Activated CD8-positive, alpha-beta memory T cell treated with anti-CD3 and anti-CD28 coated beads for 4 hours (primary cell): ENCODE measurements around the gene ACAT2.
"Not testable (repeated sequence)": the region's sequence is repeated elsewhere in the genome, so short reads cannot be mapped to it uniquely, and the experiment has no call there.

Source experiments
- DNase-seq, 2 donors: peaks; one replicate each; pipeline ENCODE4 v3.0.0-alpha.2; 2020; ENCODE audit warnings: low read depth in 2 of 2

Gene ACAT2

DNA sequence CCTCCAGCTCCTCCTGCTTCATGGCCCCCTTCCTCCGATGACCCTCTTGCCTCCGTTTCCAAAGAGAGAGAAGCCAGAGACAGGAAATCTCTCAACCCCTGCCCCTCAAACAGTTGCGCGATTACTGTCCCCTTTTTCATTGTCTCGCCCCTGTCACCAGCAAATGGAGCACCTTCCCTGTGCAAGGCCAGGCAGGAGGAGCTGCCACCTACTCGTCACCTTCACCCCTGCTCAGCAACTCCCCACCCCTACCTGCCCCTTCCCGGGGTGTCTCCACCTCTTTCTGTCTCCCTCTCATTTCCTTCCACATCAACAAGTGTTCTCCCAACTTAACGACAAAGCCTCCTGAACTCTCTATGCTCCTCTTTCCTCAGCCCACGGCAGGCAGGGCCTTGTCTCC lies 51.9 kb downstream of the ACAT2 start:
- DNase-seq = no peak

- no peak for DNase-seq
Measured at GRCh38 chr6:159815410-159815809, 53.6 kb downstream of the ACAT2 start.

DNA sequence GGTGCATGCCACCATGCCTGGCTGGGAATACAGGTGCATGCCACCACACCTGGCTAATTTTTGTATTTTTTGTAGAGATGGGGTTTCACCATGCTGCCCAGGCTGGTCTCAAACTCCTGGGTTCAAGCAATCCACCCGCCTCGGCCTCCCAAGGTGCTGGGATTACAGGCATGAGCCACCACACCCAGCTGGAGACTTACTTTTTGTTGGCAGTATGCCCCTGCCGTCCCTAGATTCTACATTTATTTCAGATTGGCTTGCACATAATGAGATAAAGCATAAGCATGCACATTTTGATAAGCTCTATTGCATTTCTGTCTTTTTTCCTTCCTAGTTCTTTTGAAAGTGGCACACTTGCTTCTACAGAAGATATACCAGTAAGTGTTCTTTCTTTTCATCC lies 54.9 kb downstream of the ACAT2 start:
- not testable (repeated sequence) for DNase-seq

DNA sequence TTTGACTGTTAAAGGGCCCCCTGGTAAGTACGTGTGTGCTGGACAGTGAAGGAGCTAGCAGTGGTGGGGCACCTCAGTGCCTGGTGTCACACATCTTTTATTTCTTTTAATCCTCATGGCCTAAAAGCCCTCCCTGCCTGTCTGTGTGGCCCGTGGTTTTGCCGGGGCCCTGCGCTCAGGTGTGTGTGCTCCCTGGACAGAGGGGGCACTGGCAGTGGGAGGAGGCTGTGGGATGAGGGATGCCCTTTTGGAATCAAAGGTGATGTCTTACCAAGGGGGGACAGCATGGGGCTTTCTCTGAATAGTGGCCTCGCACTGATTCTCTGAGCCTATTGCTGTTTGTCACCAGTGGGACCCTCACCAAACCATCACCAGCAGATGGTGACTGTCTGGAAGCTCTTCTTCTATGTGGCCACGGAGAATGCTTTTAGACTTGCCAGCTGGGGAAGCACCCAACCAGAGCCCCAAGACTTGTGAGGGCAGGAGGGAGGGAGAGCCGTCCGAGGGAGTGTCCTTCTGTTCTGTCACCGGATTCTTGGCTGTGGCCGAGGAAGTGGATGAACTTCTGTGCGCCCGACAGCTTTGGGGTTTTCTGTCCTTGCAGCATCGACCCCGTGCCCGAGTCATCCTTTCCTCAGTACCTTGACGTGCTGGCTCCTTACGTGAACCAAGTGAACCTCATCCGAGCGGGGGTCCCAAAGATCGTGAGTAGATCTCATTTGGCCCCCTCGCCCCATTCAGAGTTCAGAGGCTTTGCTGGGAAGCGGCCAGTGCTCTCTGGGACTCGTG lies 56.3 kb downstream of the ACAT2 start:
- no peak for DNase-seq

- no peak for DNase-seq
Measured at GRCh38 chr6:159819098-159819497, 57.3 kb downstream of the ACAT2 start.

- no peak for DNase-seq
Measured at GRCh38 chr6:159819932-159820640, 58.2 kb downstream of the ACAT2 start.

GRCh38 chr6:159821122-159821521 lies 59.3 kb downstream of the ACAT2 start:
- no peak for DNase-seq

- DNase-seq = no peak
Measured at GRCh38 chr6:159821726-159822125, 59.9 kb downstream of the ACAT2 start.

GRCh38 chr6:159823953-159824352 lies 62.1 kb downstream of the ACAT2 start:
- no peak for DNase-seq

- not testable (repeated sequence) for DNase-seq
Measured at GRCh38 chr6:159824690-159825089, 62.8 kb downstream of the ACAT2 start.

DNA sequence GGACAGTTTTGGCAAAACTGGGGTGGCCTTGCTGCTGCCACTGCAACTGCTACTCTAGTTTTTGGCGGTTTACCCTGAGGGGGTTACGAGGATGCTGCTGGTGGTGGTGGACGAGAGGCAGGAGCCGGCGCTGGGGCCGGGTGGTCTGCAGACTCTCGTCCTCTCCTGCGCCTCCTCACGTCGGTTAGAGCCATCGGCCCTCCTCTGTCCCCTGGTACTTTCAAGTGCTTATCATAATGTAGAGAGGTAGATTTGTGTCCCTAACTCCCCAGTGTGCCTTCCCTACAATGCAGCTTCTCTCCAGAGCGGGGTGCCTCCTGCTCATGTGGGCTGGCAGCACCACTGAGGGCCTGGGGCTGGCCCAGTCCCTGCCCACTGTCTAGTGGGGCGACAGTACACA lies 64.2 kb downstream of the ACAT2 start:
- DNase-seq = no peak

- DNase-seq = no peak
Measured at GRCh38 chr6:159826968-159827647, 65.3 kb downstream of the ACAT2 start.

GRCh38 chr6:159828074-159828473 lies 66.2 kb downstream of the ACAT2 start:
- no peak for DNase-seq
